Mucosa of descending colon (tissue), 3 donors: ENCODE results near the gene CTPS2. TPM values are rescaled to one million over a fixed set of nuclear protein-coding genes. Genes with fewer than 3 reads are reported as not detected.

Experiments used
- ATAC-seq: fragments of 200-7000 bp; cut with Tn5 transposase; one replicate; pipeline ENCODE4 v1.9.1; 2020; ENCODE audit warnings: mild to moderate bottlenecking, moderate library complexity
- DNase-seq, 3 donors: peaks; one replicate each; pipeline ENCODE4 v3.0.0-alpha.2; 2020
- H3K36me3 ChIP-seq: fragments of 200-600 bp; one replicate; pipeline ENCODE4 v1.8.0; 2021; ENCODE audit warnings: low read depth, mild to moderate bottlenecking
- H3K4me1 ChIP-seq: fragments of 200-600 bp; one replicate; pipeline ENCODE4 v1.8.0; 2021; ENCODE audit warnings: low read depth, mild to moderate bottlenecking
- H3K4me3 ChIP-seq: fragments of 200-600 bp; one replicate; pipeline ENCODE4 v1.8.0; 2021; ENCODE audit warnings: mild to moderate bottlenecking
- H3K9me3 ChIP-seq: fragments of 200-600 bp; one replicate; pipeline ENCODE4 v1.8.0; 2021; ENCODE audit warnings: mild to moderate bottlenecking
- CTCF ChIP-seq: fragments of 200-600 bp; IDR thresholded peaks from one replicate; pipeline ENCODE4 v1.8.0; 2022; ENCODE audit warnings: antibody characterized with exemption, mild to moderate bottlenecking
- intact Hi-C, 2 donors: fragments of 100-400 bp; cut with DNase I in 1 of 2; cut with micrococcal nuclease in 1 of 2; formaldehyde crosslinking; loops; one replicate each; pipeline versions ENCODE4 v1.11.0 to v1.11.1; 2022; cut with DNase I, micrococcal nuclease
- total RNA-seq, 3 donors: library from RNA; stranded (reverse); fragmentation: NEBNext Ultra II Directional in 2 of 3; extraction: Animal tissue kit (Norgen Biotek cat#: 25700) in 2 of 3; gene quantifications; one replicate each; pipeline versions ENCODE4 v1.2.1 to v1.2.4, GENCODE V29; 2021 to 2023
- donor health status: DM: no; HTN: no; CAD: no; lungs with moderate emphysema.
- donor health status: DM: no; HTN: no; CAD: no.
- donor health status: DM: no; HTN: yes; CAD: no.

The CTPS2 gene
- total RNA-seq, 3 donors from 2014 or later, result 15.0 to 19.0 (median 16.0) TPM

GRCh38 chrX:16589826-16590225 lies 122.6 kb downstream of the CTPS2 start:
- H3K36me3 ChIP-seq, result no peaks in the 10 kb centered on the region
- no peaks in the 10 kb centered on the region for H3K4me1 ChIP-seq
- ATAC-seq (no peak), DNase-seq (no peak)
- H3K4me3 ChIP-seq, result no peak overlapping the region
- intact Hi-C loops, result no loop called here
- H3K9me3 ChIP-seq, result no peaks in the 10 kb centered on the region
- TF ChIP-seq CTCF, result no peak

DNA sequence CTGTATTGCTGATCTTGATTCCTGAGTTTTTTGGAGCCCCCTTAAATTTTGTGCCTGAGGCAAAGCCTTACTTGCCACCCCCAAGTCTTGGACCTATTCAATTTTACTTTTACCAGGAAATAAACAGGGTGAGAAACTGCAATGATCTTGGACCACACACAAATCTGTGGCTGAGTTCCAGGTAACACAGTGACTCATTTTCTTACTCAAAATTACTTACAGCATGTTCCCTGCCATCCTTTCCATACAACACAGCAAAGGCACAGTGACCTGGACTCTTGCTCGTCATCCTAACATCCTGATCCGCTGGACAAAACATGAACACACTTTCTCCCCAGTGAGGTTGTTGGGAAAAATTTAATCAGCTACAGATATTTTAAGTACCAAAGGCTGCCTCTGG lies 123.3 kb downstream of the CTPS2 start:
- ATAC-seq (peak; percentile 35), DNase-seq (no peak)
- intact Hi-C loops, result no loop called here
- Histone ChIP-seq H3K9me3 (no peaks in the 10 kb centered on the region), H3K4me1 (no peaks in the 10 kb centered on the region), H3K4me3 (no peak overlapping the region), H3K36me3 (no peaks in the 10 kb centered on the region)
- no peak for TF ChIP-seq CTCF

- intact Hi-C loops, result no loop called here
- ATAC-seq (no peak), DNase-seq (no peak)
- H3K9me3 ChIP-seq, result no peaks in the 10 kb centered on the region
- H3K4me1 ChIP-seq, result no peaks in the 10 kb centered on the region
- no peak overlapping the region for H3K4me3 ChIP-seq
- no peak for TF ChIP-seq CTCF
- H3K36me3 ChIP-seq, result no peaks in the 10 kb centered on the region
Measured at GRCh38 chrX:16588266-16588665, 124.2 kb downstream of the CTPS2 start.

DNA sequence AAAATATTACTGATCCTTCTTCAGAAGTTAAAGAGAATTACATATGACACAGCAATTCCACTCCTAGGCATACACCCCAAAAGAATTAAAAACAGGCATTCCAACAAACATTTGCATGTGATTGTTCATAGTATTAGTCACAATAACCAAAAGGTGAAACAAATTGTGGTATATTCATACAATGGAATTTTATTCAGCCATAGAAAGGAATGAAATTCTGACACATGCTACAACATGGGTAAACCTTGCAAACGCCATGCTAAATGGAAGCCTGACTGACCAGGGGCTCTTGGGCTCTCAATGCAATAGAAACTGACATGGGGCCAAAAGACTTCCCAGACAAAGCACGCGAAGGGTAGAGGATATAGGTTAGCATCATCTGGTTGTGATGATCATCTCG lies 124.6 kb downstream of the CTPS2 start:
- Histone ChIP-seq H3K4me3 (no peak overlapping the region), H3K9me3 (no peaks in the 10 kb centered on the region), H3K36me3 (no peaks in the 10 kb centered on the region), H3K4me1 (no peaks in the 10 kb centered on the region)
- no peak for DNase-seq
- TF ChIP-seq CTCF, result no peak
- no peak for ATAC-seq
- intact Hi-C loops, result no loop called here

DNA sequence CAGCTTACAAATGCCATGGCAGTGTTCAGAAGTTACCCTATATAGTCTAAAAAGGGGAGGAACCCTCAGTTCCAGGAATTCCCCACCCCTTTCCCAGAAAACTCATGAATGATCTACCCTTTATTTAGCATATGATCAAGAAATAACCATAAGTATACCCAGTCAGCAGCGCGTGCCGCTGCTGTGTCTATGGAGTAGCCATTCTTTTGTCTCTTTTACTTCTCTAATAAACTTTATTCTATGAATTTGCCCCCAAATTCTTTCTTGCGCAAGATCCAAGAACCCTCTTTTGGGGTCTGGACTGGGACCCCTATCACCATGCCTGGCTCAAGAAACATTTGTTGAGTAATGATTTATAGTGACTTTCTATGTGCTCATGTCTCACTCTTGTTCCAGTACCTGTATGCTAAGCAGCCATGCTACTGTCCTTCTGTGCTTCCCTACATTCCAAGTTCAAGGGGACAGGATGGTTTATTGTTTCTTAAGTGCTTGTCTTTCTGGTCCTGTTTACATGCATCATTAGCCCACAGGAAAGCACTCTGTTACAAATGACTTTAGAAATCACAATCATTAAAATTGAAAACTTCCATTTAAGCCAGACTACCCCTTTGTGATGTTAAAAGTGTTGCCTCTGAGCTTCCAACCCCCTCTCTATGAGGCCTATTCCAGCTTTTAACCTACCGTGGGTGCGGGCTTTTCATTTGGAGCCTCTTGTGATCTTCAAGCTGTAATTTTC lies 125.9 kb downstream of the CTPS2 start:
- no peak for TF ChIP-seq CTCF
- no peak for ATAC-seq

More for the DNA sequence above, 125.9 kb downstream of the CTPS2 start:
- DNase-seq, result no peak
- no peaks in the 10 kb centered on the region for H3K4me1 ChIP-seq
- H3K36me3 ChIP-seq, result no peaks in the 10 kb centered on the region
- no peak overlapping the region for H3K4me3 ChIP-seq
- no peaks in the 10 kb centered on the region for H3K9me3 ChIP-seq
- intact Hi-C loops, result no loop called here
